Hematopoietic multipotent progenitor cell treated with erythropoietin and hydrocortisone succinate and interleukin-3 and kit ligand, for 8 days (in vitro differentiated cells): Measurements from ENCODE around the gene P2RY12.

Experiments used
- DNase-seq: peaks from one replicate; pipeline ENCODE4 v3.0.0-alpha.2; 2015

Gene P2RY12

GRCh38 chr3:151384741-151385174 is at the start of gene P2RY12:
TSS of gene P2RY12 (minus strand) at chr3:151384753. CDS start at chr3:151338845, 45,908 bp downstream.
- DNase-seq = no peak

- DNase-seq = no peak
Observed at GRCh38 chr3:151432616-151433372, 48.2 kb upstream of the P2RY12 start.

DNA sequence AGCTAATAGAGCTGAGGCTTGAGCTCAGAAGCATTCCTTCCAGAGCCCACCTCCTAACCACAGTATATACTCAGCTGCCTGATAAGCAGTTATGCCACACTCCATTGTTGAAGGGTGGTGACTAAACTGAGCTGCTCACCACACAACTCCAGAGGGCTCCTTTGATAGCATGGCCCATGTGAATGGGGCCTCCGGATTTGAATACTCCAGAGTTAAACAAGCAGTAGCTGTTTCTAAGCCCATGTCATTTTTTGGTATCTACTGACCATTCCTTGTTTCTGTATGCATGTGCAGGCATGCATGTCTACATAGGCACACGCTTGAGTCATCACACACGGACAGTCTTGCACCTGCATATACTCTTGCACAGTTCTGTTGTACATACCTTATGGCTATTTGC is 47.4 kb upstream of the P2RY12 start:
- DNase-seq = peak; percentile 87

- DNase-seq = no peak
Observed at GRCh38 chr3:151430821-151431484, 46.4 kb upstream of the P2RY12 start.

DNA sequence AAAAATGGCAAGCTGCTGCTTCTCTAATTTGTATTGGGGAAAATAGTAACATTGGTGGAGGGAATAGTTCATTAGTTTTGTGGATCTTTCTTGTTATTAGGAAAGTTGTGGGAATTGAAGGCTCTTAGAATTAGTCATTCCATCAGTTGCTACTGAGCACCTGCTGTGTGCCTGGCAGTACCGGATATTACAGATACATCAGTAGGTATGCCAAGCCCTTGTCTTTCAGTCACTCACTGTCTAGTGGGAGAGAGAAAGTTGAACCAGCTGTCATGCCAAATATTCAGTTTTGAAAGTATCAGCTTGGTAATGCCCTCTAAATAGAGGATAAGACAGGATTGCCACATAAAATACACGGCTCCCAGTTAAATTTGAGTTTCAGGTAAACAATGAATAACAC is 43.8 kb upstream of the P2RY12 start:
- no peak for DNase-seq

- DNase-seq = no peak
Observed at GRCh38 chr3:151426341-151426657, 41.7 kb upstream of the P2RY12 start.

GRCh38 chr3:151425627-151426340 is 41.2 kb upstream of the P2RY12 start:
- peak; percentile 10 for DNase-seq

- no peak for DNase-seq
Observed at GRCh38 chr3:151423091-151423490, 38.5 kb upstream of the P2RY12 start.

GRCh38 chr3:151421938-151422337 is 37.4 kb upstream of the P2RY12 start:
- no peak for DNase-seq

GRCh38 chr3:151419806-151420205 is 35.3 kb upstream of the P2RY12 start:
- no peak for DNase-seq

DNA sequence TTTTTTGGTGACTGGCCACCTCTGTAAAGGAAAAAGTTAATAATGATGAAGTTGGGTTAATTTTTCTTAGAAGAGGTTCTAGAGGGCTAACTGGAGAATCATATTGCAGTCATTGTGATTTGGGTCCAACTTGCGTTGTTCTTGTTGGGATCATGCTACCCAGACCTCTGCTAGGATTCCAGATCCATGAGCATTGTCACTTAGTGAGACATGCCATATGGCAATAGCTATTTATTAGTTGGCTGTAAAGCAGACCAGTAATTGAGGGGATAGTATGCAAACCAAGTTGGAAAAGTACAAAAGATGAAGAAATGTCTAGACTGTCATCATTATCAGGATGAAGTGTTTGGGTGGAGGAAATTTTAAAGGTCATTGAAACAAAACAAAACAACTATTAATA is 30.7 kb upstream of the P2RY12 start:
- DNase-seq = no peak

GRCh38 chr3:151412989-151413388 is 28.4 kb upstream of the P2RY12 start:
- DNase-seq = no peak

- DNase-seq = no peak
Observed at GRCh38 chr3:151410891-151411559, 26.5 kb upstream of the P2RY12 start.

DNA sequence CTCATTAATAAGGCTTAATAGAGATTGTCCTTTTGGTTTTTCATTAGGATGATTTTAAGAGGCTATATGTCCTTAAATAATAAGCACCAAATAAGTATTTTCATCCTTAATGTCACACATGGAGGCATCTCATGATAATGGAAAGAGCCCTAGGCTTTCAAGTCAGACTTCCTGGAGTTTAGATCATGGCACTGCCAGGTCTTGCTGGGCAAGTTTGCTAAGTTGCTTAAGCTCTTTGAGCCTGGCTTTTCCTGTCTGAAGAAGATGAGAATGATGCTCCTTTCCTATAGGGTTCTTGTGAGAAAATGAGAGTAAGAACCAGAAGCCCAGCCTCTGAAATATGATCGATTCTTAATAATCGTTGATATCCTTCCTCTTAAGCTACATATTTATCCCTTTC is 23.4 kb upstream of the P2RY12 start:
- DNase-seq = no peak

DNA sequence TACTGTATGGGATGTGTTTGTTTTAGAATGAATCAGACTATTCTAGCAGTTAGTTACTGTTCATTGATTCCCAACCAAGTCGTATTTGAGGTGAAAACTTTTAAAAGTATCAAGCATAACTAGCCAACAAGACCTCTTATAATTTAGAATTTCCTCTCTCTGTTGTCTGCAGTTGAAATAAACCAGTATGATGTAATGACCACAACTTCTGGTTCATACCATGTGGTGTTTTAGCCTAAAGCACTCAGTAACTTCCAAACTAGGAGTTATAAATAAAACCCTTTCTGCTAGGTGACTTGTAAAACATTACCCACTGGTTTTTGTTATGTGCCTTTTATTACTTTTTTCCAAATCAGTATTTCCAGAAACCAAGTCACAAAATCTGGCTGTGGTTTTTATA is 19.8 kb upstream of the P2RY12 start:
- DNase-seq = no peak

DNA sequence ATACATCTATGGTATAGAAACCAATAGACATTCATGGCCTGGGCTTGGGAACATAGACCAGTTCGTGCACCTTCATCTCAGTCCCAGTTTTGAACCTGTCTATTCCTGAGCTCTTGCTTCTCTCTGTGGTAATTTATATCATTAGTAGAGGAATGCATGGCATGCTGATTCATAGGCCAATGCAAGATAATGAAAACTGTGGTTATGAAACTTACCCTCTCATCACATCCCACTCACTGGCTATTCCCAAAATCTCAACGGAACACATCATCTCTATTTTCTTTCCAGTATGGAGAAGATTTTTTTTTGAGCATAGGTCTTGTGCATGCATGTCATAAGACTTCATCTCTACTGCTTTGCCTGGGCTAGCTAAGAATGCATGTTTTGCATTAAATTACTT is 18.7 kb upstream of the P2RY12 start:
- DNase-seq = no peak

DNA sequence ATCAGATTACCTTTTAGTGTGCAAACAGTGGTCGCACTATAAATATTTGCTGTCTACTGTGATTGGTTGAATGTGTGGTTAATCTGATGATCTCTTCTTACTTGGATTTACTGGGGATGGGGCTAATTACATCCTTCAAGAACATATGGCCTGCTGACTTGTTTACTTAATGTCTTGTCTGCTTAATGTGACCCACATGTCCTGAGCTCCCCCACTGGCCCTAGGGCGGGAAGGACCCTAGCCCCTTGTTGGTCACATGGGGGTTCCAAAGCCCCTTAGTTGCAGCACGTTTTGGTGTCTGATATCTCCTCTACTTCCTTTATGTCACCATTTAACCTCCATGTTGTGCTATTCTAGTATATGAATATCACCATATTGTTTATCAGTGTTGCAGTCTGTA is 17.8 kb upstream of the P2RY12 start:
- DNase-seq = no peak

GRCh38 chr3:151400341-151400740 is 15.8 kb upstream of the P2RY12 start:
- DNase-seq = no peak

DNA sequence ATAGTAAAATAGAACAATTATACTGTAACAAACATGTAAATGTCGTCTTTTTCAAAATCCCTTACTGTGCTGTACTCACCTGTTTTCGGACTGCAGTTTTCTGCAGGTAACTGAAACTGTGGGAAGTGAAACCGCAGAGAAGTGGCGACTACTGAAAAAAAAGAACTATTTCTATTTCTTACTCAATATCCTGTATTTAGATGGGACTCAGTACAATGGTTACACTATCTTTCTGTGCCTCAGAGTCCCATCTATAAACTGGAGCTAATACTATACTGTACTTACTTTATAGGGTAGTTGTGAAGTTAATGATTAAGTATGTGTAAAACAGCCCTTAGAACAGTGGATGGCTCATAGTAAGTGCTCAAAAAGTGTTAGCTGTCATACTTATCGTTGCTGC is 14.3 kb upstream of the P2RY12 start:
- DNase-seq = no peak

- no peak for DNase-seq
Observed at GRCh38 chr3:151395806-151396205, 11.3 kb upstream of the P2RY12 start.

- DNase-seq = no peak
Observed at GRCh38 chr3:151394611-151395010, 10.1 kb upstream of the P2RY12 start.

GRCh38 chr3:151393941-151394340 is 9.4 kb upstream of the P2RY12 start:
- no peak for DNase-seq

DNA sequence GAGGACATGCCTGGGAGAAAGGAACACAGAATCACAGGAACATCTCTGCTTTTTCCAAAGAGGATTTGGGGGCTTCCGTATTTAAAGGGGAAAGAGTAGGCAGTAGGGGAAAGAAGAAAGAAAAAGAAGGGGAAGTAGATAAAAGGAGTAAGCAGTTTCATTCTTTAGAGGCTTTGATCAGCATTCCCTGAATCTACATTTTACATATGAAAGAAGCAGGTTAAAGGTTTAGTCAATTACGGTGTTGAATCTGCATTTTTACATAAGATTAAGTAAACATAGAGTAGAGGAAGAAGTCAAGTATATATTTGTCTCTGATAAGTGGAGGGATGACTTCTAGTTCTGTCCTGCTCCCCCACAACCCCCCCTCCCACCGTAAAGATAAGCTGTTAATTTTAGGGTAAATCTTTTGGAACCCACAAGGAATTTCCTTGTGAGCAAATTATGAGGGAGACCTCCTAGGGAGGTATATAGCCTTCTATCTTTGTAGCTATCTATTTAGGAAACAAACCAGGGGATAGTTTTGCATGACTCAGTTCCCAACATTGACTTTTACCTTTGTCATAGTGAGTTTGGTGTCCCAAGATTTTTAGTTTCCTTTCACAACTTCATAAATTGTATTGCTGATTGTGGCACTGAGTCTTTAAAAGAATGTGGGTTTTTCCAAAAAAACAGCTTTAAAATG is 8.7 kb upstream of the P2RY12 start:
- DNase-seq = no peak
